PC-3 (cell line): Measurements from ENCODE around the gene TARM1.

ENCODE experiments used
- CTCF ChIP-seq: fragments of 300-600 bp; sonication (generic); conservative IDR thresholded peaks from 2 replicates; pipeline ENCODE4 v1.5.1; 2017; ENCODE audit warnings: antibody characterized with exemption, low read depth, mild to moderate bottlenecking, low read length
- EZH2 ChIP-seq: fragments of 300-600 bp; sonication (generic); IDR thresholded peaks from one replicate; pipeline ENCODE4 v1.6.1; 2017; ENCODE audit warnings: antibody characterized with exemption, mild to moderate bottlenecking, low read length; ENCODE audit not compliant: unreplicated experiment

- TF ChIP-seq CTCF (no peak), EZH2 (no peak)
Measured at GRCh38 chr19:54045771-54046170, 35.4 kb downstream of the TARM1 start.
